ENCODE results near the gene DZANK1. TPM values are rescaled to one million over a fixed set of nuclear protein-coding genes. Genes with fewer than 3 reads are reported as not detected.
"Not testable (repeated sequence)": the region's sequence is repeated elsewhere in the genome, so short reads cannot be mapped to it uniquely, and the experiment has no call there.

The DZANK1 gene
- total RNA-seq, 2 donors from 2014 or later, result 0.41 to 0.83 TPM

- H3K27me3 ChIP-seq, result no peaks in the 10 kb centered on the region
- TF ChIP-seq, protein P1, sequence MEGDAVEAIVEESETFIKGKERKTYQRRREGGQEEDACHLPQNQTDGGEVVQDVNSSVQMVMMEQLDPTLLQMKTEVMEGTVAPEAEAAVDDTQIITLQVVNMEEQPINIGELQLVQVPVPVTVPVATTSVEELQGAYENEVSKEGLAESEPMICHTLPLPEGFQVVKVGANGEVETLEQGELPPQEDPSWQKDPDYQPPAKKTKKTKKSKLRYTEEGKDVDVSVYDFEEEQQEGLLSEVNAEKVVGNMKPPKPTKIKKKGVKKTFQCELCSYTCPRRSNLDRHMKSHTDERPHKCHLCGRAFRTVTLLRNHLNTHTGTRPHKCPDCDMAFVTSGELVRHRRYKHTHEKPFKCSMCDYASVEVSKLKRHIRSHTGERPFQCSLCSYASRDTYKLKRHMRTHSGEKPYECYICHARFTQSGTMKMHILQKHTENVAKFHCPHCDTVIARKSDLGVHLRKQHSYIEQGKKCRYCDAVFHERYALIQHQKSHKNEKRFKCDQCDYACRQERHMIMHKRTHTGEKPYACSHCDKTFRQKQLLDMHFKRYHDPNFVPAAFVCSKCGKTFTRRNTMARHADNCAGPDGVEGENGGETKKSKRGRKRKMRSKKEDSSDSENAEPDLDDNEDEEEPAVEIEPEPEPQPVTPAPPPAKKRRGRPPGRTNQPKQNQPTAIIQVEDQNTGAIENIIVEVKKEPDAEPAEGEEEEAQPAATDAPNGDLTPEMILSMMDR (IDR thresholded peaks at IDR 0.05), result no peak
- no peak overlapping the region for H3K4me3 ChIP-seq
- H3K27ac ChIP-seq, result no peak overlapping the region
- no peaks in the 10 kb centered on the region for H3K36me3 ChIP-seq
- no peaks in the 10 kb centered on the region for H3K4me1 ChIP-seq
- no peak for DNase-seq (ENCODE audit: low spot score)
- H3K9me3 ChIP-seq, result no peaks in the 10 kb centered on the region
Measured at GRCh38 chr20:18394363-18394762, 72.5 kb downstream of the DZANK1 start.

DNA sequence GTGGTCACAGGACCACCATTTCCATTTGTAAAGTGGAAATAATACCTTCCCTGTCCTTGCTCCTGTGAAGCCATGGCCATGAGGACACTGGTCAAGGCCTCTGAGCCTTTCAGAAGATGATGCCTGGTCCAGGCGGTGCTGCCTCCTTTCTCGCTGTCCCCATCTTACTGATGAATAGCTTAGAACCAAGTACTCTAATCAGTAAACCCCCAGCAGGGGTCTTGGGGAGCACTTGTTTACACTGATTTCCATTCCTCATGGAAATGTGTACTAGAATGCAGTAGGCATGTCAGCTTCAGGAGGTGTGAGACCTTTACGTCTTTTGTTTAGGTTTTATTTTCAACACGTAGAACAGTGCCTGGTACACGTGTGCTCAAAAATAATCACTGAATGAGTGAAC lies 75.1 kb downstream of the DZANK1 start:
- no peak overlapping the region for H3K27ac ChIP-seq
- no peaks in the 10 kb centered on the region for H3K9me3 ChIP-seq
- H3K4me3 ChIP-seq, result no peak overlapping the region
- no peaks in the 10 kb centered on the region for H3K36me3 ChIP-seq
- no peaks in the 10 kb centered on the region for H3K27me3 ChIP-seq
- TF ChIP-seq, protein P1 (IDR thresholded peaks at IDR 0.05), result no peak
- DNase-seq (ENCODE audit: low spot score), result no peak
- no peaks in the 10 kb centered on the region for H3K4me1 ChIP-seq

- H3K27me3 ChIP-seq, result no peaks in the 10 kb centered on the region
- H3K9me3 ChIP-seq, result no peaks in the 10 kb centered on the region
- TF ChIP-seq, protein P1 (IDR thresholded peaks at IDR 0.05), result no peak
- no peak overlapping the region for H3K27ac ChIP-seq
- no peaks in the 10 kb centered on the region for H3K4me1 ChIP-seq
- H3K36me3 ChIP-seq, result no peaks in the 10 kb centered on the region
- no peak for DNase-seq (ENCODE audit: low spot score)
- no peak overlapping the region for H3K4me3 ChIP-seq
Measured at GRCh38 chr20:18390201-18390600, 76.6 kb downstream of the DZANK1 start.

DNA sequence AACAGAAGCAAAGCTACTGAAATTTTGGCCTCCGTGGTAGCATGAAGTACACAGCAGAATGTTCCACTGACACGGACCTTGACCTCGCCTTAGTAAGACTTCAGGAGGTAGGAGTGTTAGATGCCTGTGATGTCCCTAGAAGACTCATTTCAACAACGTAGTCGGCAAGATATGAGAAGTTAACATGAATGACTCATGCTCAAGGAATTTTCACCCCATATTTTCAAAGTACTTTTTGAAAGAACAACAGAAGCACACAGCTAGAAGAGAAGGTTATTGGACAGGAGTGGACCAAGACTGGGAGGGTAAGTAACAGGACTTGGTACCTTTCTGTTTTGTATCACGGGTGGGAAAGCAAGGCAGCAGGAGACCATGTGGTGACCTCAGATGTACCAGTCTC lies 78.0 kb downstream of the DZANK1 start:
- H3K27me3 ChIP-seq, result no peaks in the 10 kb centered on the region
- no peaks in the 10 kb centered on the region for H3K9me3 ChIP-seq
- H3K27ac ChIP-seq, result no peak overlapping the region
- DNase-seq (ENCODE audit: low spot score), result no peak
- no peak overlapping the region for H3K4me3 ChIP-seq
- no peaks in the 10 kb centered on the region for H3K4me1 ChIP-seq
- no peaks in the 10 kb centered on the region for H3K36me3 ChIP-seq
- TF ChIP-seq, protein P1 (IDR thresholded peaks at IDR 0.05), result no peak

DNA sequence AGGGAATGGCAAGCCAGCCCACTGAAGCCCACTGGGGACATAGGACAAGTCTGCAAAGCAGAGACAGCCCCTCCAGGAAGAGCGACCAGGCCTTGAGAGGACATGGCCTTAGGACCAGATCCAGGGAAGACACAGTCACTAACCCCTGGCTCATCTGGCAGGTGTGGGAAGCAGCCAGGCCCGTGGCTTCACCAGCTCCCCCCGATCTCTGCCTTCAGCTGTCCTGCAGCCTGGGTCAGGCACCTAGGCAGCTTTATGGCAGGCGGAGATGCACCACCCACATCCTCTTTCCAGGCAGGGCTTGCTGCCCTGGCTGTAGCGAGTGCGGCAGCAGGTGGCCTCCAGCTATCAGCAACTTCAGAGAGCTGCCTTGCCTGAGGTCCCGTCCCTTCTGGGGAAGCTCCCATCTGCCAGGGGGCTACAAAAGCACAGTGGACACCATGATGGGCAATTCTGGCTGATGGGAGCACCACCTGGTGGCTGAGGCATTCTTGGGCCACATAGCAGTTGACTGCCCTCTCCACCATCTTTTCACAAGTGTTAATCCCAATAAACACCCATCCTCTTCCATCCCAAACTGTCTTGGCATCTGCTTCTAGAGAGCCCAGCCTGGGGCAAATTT lies 85.8 kb downstream of the DZANK1 start:
- Histone ChIP-seq H3K4me3 (no peak overlapping the region), H3K27me3 (no peaks in the 10 kb centered on the region), H3K27ac (no peak overlapping the region), H3K9me3 (no peaks in the 10 kb centered on the region), H3K4me1 (no peaks in the 10 kb centered on the region), H3K36me3 (no peaks in the 10 kb centered on the region)
- peak; percentile 32 for DNase-seq (ENCODE audit: low spot score)
- TF ChIP-seq, protein P1 (IDR thresholded peaks at IDR 0.05), result no peak

DNA sequence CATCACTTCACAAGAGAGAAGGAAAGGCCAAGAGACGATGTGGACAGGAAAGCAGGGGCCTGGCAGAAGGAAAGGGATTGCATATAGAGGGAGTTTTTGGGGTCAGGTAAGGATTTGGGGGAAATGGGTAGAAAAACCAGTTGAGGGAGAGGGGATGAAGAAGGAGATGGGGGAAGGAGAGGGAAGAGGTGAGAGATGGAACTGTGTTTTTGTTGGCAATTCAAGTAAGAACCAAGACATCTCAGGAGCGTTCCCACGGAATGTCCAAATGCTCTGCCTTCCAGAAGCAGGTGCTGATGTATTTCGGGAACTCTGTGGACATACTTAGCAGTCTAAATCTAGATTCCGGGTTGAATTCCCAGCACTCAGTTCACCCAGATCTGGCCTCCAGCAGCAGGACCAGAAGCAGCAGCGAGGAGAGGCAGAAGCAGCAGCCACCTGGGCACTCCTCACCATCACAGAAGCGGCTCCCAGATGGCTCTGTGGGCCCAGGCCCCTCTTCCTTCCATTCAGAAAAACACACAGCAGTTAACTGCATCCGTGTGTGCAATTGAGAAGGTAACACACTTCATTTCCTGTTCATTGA lies 88.8 kb downstream of the DZANK1 start:
- H3K4me1 ChIP-seq, result no peaks in the 10 kb centered on the region
- DNase-seq (ENCODE audit: low spot score), result peak; percentile 50
- no peak overlapping the region for H3K4me3 ChIP-seq
- no peaks in the 10 kb centered on the region for H3K36me3 ChIP-seq
- no peaks in the 10 kb centered on the region for H3K27me3 ChIP-seq
- no peak overlapping the region for H3K27ac ChIP-seq
- H3K9me3 ChIP-seq, result no peaks in the 10 kb centered on the region
- TF ChIP-seq, protein P1 (IDR thresholded peaks at IDR 0.05), result no peak

DNA sequence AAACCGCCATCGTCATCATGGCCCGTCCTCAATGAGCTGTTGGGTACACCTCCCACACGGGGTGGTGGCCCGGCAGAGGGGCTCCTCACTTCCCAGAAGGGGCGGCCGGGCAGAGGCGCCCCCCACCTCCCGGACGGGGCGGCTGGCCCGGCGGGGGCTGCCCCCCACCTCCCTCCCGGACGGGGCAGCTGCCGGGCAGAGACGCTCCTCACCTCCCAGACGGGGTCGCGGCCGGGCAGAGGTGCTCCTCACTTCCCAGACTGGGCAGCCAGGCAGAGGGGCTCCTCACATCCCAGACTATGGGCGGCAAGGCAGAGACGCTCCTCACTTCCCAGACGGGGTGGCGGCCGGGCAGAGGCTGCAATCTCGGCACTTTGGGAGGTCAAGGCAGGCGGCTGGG lies 91.3 kb downstream of the DZANK1 start:
- not testable (repeated sequence) for H3K36me3 ChIP-seq; H3K9me3 ChIP-seq; H3K27ac ChIP-seq; H3K4me3 ChIP-seq; H3K4me1 ChIP-seq; DNase-seq (ENCODE audit: low spot score); H3K27me3 ChIP-seq
